ENCODE results near the gene EFNB2. TPM values are rescaled to one million over a fixed set of nuclear protein-coding genes. Genes with fewer than 3 reads are reported as not detected.

Gene EFNB2
- total and polyA plus RNA-seq, 2 of the 8 experiments (the other 6 are each of a cell fraction or from before 2014, with no cell fraction given): 8.2 to 12.0 TPM

GRCh38 chr13:106532111-106532929 is 3.1 kb downstream of the EFNB2 start (continued):
- TF ChIP-seq HDAC6 (IDR thresholded peaks at IDR 0.05; ENCODE audit: low read depth, low read length): no peak
- TF ChIP-seq POLR2A (IDR thresholded peaks at IDR 0.05; ENCODE audit: control extremely low read depth in 1 of 2, low read depth in 2 of 2, low read length in 2 of 2): no peak
- TF ChIP-seq FOSL1 (IDR thresholded peaks at IDR 0.05; ENCODE audit: insufficient read depth, low read depth, low read length): no peak
- TF ChIP-seq, protein P1, sequence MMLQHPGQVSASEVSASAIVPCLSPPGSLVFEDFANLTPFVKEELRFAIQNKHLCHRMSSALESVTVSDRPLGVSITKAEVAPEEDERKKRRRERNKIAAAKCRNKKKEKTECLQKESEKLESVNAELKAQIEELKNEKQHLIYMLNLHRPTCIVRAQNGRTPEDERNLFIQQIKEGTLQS (IDR thresholded peaks at IDR 0.05; ENCODE audit: insufficient read depth, low read depth, low read length): no peak

Data from H1 (cell line).